ENCODE measurements around the gene RDH16.
A peak's percentile ranks its signal among the peaks of the same experiment; 100 is the strongest.
"Not testable (repeated sequence)": the region's sequence is repeated elsewhere in the genome, so short reads cannot be mapped to it uniquely, and the experiment has no call there.

RDH16 gene

DNA sequence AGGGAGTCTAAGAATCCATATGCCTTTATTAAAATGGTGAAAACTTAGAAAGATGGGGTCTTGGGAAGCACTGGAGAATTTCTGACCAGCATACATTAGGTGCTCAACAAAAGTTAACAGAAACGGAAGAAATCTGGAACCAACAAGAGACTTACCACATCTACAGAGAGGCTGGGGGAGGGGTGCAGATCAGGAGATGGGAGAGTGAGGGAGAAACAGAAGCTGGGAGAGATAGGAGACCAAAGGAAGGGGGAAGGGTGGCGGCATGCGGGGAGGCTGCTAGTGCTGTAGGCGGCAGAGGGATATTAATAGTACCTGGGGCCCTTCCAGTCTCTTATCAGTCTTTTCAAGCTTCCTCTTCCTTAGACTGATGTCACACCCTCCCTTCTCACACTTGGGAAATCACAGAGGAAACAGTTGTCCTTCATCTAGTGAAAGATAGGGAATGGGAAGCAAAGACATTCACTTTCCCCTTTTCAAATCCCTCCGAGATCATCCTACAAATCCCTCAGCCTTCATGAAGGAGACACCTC lies 30.9 kb upstream of the RDH16 start:
- TF ChIP-seq, protein P1, sequence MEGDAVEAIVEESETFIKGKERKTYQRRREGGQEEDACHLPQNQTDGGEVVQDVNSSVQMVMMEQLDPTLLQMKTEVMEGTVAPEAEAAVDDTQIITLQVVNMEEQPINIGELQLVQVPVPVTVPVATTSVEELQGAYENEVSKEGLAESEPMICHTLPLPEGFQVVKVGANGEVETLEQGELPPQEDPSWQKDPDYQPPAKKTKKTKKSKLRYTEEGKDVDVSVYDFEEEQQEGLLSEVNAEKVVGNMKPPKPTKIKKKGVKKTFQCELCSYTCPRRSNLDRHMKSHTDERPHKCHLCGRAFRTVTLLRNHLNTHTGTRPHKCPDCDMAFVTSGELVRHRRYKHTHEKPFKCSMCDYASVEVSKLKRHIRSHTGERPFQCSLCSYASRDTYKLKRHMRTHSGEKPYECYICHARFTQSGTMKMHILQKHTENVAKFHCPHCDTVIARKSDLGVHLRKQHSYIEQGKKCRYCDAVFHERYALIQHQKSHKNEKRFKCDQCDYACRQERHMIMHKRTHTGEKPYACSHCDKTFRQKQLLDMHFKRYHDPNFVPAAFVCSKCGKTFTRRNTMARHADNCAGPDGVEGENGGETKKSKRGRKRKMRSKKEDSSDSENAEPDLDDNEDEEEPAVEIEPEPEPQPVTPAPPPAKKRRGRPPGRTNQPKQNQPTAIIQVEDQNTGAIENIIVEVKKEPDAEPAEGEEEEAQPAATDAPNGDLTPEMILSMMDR (IDR thresholded peaks at IDR 0.05; ENCODE audit: low read depth, low read length, missing control alignments) = no peak
- no peak overlapping the region for H3K4me3 ChIP-seq (replicated peaks; ENCODE audit: low read depth, low read length)

DNA sequence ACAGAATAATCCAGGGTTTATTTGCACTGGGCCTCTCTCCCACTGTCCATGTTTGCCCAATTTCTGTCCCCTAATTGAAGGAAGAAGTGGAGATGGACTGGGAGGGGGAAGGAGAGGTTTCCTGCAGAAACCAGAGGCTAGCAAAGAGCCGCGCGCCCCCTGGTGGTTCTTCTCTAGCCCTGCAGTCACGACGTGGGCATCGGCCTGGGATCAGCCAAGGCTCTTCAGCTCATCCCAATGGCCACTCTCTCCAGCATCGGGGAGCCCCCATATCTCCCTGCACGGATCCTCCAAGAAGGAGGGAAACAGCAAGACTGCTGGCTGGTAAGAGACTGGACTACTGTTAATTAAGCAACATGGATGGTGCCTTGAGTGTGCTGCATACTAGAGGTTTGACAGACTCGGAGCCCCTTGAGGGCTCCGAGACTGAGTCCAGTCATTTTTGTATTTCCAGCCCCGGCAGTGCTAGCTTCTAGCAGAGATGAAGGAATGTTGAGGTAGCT lies 30.2 kb upstream of the RDH16 start:
- TF ChIP-seq, protein P1 (IDR thresholded peaks at IDR 0.05; ENCODE audit: low read depth, low read length, missing control alignments) = peak; percentile 98

More for the DNA sequence above, 30.9 kb upstream of the RDH16 start:
- DNase-seq (ENCODE audit: extremely low read depth, low read depth) = no peak

DNA sequence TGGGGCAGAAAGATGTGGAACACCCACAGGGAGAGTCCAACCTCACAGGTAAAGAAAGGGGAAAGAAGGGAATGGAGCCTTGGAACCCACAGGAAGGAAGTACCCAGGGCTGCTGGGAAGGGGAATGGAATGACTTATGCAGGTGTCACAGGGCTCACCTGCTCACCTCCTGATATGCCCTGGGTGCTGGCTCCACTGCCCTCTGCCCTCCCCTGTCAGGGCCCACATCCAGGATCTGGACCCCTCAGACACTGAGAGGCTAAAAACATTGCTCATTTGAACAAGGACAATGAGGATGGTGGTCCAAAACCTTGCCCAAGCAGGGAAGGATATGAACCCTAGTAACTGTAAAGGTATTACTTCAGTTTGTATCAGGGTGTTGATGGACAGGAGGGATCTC lies 29.6 kb upstream of the RDH16 start:
- no peak for DNase-seq (ENCODE audit: extremely low read depth, low read depth)
- TF ChIP-seq, protein P1 (IDR thresholded peaks at IDR 0.05; ENCODE audit: low read depth, low read length, missing control alignments) = no peak
- no peak overlapping the region for H3K4me3 ChIP-seq (replicated peaks; ENCODE audit: low read depth, low read length)

More for the DNA sequence above, 30.2 kb upstream of the RDH16 start:
- H3K4me3 ChIP-seq (replicated peaks; ENCODE audit: low read depth, low read length) = no peak overlapping the region
- peak; percentile 29 for DNase-seq (ENCODE audit: extremely low read depth, low read depth)

DNA sequence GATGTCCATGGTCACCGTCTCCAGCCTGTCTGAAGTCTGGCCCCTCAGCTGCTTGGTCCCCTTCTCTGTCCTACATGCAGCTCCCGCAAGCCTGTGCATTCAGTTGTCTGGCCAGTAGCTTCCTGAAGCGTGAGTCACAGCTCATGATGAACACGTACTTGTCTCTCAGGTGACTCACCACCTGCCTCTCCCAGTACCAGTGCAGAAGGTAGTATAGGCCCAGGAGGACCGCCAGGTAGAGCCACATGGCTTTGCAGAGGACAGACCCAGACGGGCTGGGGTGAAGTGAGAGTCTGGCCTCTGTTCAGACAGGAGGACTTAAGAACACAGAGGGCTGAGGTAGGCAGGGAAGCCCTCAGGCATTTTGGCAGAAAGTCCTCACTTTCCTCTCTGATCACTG lies 28.3 kb upstream of the RDH16 start:
- not testable (repeated sequence) for H3K4me3 ChIP-seq (replicated peaks; ENCODE audit: low read depth, low read length); DNase-seq (ENCODE audit: extremely low read depth, low read depth)

DNA sequence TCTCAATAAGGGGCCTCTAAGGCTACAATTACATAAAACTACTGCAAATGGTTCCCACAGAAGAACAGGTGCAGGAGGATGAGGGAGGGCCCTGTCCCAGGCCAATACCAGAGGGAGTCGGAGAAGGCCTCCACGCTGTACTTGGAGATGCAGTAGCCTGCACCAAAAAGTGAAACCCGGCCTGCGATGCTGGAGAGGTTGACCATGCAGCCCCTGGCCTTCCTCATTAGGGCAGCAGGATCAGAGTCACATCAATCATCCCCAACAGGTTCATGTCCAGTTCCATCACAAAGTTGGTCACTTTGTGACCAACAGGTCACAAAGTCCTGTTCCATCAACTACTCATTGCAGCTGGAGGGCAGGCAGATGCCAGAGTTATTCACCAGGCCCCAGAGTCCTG lies 26.0 kb upstream of the RDH16 start:
- DNase-seq (ENCODE audit: extremely low read depth, low read depth) = no peak
- H3K4me3 ChIP-seq (replicated peaks; ENCODE audit: low read depth, low read length) = no peak overlapping the region
- TF ChIP-seq, protein P1 (IDR thresholded peaks at IDR 0.05; ENCODE audit: low read depth, low read length, missing control alignments) = no peak

DNA sequence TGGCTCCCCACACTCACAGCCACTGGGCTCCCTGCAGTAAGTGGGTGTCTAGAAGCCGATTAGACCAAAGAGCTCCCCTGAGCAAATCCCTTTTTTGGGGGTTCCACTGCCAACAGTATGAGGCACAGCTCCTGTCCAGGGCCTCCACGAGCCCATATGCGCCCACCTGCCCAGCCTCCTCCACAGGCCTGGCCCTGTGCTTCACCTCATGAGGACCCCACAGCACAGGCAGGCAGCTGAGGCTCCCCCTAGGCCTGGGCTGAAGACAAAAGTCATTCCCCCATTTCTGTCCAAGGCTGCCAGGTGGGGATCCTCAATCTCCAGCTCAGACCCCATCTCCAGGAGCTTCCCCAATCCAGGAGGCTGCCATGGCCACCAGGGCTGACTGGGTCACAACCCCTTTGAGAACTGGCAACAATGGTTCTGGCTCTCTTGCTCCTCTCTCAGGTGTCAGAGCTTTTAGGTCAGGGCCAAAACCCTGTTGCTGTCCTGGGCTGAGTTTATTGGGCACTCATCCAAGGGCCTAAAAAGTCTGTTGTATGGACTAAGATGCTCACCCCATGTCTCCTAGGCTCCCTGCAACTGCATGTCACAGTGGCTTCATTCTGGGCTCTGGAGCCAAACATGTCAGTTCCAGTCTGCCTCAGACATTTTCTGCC lies 25.3 kb upstream of the RDH16 start:
- not testable (repeated sequence) for DNase-seq (ENCODE audit: extremely low read depth, low read depth); H3K4me3 ChIP-seq (replicated peaks; ENCODE audit: low read depth, low read length)

DNA sequence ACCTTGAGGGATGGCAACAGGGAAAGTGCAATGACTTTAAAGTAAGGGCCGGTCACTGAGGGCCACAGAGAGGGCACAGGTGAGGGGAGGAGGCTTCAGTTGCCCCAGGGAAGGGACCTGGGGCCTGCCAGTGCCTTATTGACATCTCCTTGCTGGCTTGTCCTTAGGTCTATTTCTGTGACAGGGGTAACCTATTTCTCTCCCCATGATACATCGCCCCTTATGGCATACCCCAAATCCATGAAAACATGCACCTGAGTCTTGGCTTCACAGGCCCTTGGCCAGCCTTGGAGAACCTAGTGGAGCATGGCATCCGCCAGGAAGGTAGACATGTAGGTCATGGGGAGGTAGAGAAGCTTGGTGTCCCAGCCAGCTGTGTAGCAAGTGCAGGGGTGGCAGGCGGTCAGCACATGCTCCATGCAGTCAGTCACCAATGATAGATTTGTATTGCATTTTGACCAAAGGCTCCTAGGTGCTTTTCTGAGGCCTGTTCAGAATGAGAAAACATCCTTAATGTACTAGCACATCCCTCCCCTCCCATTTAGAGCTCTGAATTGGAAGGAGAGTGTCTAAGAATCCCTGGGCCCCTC lies 23.6 kb upstream of the RDH16 start:
- H3K4me3 ChIP-seq (replicated peaks; ENCODE audit: low read depth, low read length) = no peak overlapping the region
- TF ChIP-seq, protein P1 (IDR thresholded peaks at IDR 0.05; ENCODE audit: low read depth, low read length, missing control alignments) = no peak
- DNase-seq (ENCODE audit: extremely low read depth, low read depth) = no peak
